ENCODE data around the gene ENOX1.

DNA sequence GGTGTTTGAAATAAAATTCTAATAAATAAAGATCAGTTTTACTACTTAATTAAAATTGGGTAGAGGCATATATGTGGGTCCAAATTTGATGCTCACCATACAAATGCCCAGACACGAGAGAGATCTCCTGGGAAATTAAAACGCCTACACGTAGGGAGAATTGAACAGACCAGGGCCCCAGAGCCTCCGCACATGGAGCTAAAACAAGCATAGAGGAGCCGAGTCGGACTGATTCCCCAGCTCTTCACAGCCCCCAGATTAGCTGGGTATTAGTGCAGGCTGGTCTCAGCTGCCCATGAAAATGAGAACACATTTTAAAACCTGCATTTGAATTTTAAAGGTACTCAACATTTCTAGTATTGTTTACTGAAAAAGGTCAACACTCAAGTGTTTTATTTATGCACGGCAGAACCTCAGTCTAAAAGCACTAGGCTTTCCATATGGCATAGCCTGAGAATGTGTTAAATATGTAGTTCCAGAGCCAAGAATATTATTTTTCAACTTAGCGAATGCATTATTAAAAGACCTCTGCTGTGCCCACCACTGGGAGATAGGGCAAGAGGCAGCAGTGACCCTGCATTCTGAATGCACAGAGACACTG, 344.8 kb downstream of the ENOX1 start:
- TF ChIP-seq, protein P1, sequence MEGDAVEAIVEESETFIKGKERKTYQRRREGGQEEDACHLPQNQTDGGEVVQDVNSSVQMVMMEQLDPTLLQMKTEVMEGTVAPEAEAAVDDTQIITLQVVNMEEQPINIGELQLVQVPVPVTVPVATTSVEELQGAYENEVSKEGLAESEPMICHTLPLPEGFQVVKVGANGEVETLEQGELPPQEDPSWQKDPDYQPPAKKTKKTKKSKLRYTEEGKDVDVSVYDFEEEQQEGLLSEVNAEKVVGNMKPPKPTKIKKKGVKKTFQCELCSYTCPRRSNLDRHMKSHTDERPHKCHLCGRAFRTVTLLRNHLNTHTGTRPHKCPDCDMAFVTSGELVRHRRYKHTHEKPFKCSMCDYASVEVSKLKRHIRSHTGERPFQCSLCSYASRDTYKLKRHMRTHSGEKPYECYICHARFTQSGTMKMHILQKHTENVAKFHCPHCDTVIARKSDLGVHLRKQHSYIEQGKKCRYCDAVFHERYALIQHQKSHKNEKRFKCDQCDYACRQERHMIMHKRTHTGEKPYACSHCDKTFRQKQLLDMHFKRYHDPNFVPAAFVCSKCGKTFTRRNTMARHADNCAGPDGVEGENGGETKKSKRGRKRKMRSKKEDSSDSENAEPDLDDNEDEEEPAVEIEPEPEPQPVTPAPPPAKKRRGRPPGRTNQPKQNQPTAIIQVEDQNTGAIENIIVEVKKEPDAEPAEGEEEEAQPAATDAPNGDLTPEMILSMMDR (conservative IDR thresholded peaks at IDR 0.05), result no peak
- no peak for TF ChIP-seq EZH2 (IDR thresholded peaks at IDR 0.05; ENCODE audit: low read depth)
